PC-9 (cell line): Measurements from ENCODE around the gene CTCF. TPM values are rescaled to one million over a fixed set of nuclear protein-coding genes. Genes with fewer than 3 reads are reported as not detected.

ENCODE experiments used
- BruUV-seq: library from RNA; stranded (reverse); fragments of 400-500 nt; replicated peaks from 2 replicates; lab custom pipeline; 2021; lab: Mats Ljungman, UMichigan
- CTCF ChIA-PET: fragments of 300-600 bp; sonication (Branson Sonifier 250); formaldehyde crosslinking; loops from one replicate; lab custom pipeline; 2022; ENCODE audit warnings: antibody characterized with exemption; lab: Charles Lee
- POLR2A ChIA-PET: fragments of 300-600 bp; sonication (Branson Sonifier 250); formaldehyde crosslinking; loops from one replicate; lab custom pipeline; 2022; ENCODE audit warnings: antibody characterized with exemption; ENCODE audit not compliant: unreplicated experiment; lab: Charles Lee
- DNase-seq, 2 experiments: peaks; one replicate each; pipeline versions ENCODE4 v3.0.0 to v3.0.0-alpha.2; 2015 to 2022; ENCODE audit warnings: mixed read lengths in 1 of 2
- H2AFZ ChIP-seq: fragments of 200-600 bp; sonication (generic); 2 replicates; pipeline ENCODE4 v1.8.1; 2017; ENCODE audit warnings: antibody characterized with exemption
- H3F3A ChIP-seq: fragments of 200-600 bp; sonication (generic); 2 replicates; pipeline ENCODE4 v1.8.1; 2017; ENCODE audit warnings: antibody characterized with exemption, mild to moderate bottlenecking, low read depth; ENCODE audit not compliant: insufficient read depth
- H3K27ac ChIP-seq: fragments of 200-600 bp; sonication (generic); 2 replicates; pipeline ENCODE4 v1.6.1; 2016; ENCODE audit warnings: mixed run types
- H3K27me3 ChIP-seq: fragments of 200-600 bp; sonication (generic); 2 replicates; pipeline ENCODE4 v1.6.1; 2016; ENCODE audit warnings: low read depth, mixed run types; ENCODE audit not compliant: insufficient read depth
- H3K36me3 ChIP-seq: fragments of 200-600 bp; sonication (generic); 2 replicates; pipeline ENCODE4 v1.6.1; 2016; ENCODE audit warnings: low read depth, mixed run types
- H3K4me1 ChIP-seq: fragments of 200-600 bp; sonication (generic); replicated peaks from 2 replicates; pipeline ENCODE4 v1.6.1; 2016; ENCODE audit warnings: mixed run types; ENCODE audit not compliant: insufficient read depth
- H3K4me2 ChIP-seq: fragments of 200-600 bp; sonication (generic); 2 replicates; pipeline ENCODE4 v1.6.1; 2017; ENCODE audit warnings: mixed run types
- H3K4me3 ChIP-seq: fragments of 200-600 bp; sonication (generic); 2 replicates; pipeline ENCODE4 v1.6.1; 2016; ENCODE audit warnings: mixed run types
- H3K79me2 ChIP-seq: fragments of 200-600 bp; sonication (generic); 2 replicates; pipeline ENCODE4 v1.6.1; 2017; ENCODE audit warnings: low read depth, mixed run types
- H3K9me2 ChIP-seq: fragments of 200-600 bp; sonication (generic); 2 replicates; pipeline ENCODE4 v1.8.1; 2017; ENCODE audit warnings: mild to moderate bottlenecking; ENCODE audit not compliant: insufficient read depth
- H3K9me3 ChIP-seq: fragments of 200-600 bp; sonication (generic); 2 replicates; pipeline ENCODE4 v1.8.1; 2016; ENCODE audit warnings: low read depth; ENCODE audit not compliant: insufficient read depth
- H4K20me1 ChIP-seq: fragments of 200-600 bp; sonication (generic); 2 replicates; pipeline ENCODE4 v1.8.1; 2017; ENCODE audit not compliant: insufficient read depth
- EZH2 ChIP-seq: fragments of 200-600 bp; sonication (generic); IDR thresholded peaks from 2 replicates; pipeline ENCODE4 v1.8.0; 2017; ENCODE audit warnings: antibody characterized with exemption, low read depth
- intact Hi-C: fragments of 100-400 bp; cut with micrococcal nuclease; formaldehyde crosslinking; loops from one replicate; pipeline ENCODE4 v1.10.0; 2022; ENCODE audit not compliant: unreplicated experiment
- total RNA-seq: library from RNA; stranded (reverse); gene quantifications from 2 replicates; pipeline ENCODE4 v1.2.3, GENCODE V29; 2021
- TF ChIP-seq, protein P1 (sequence below): fragments of 200-600 bp; sonication (generic); conservative IDR thresholded peaks from 2 replicates; pipeline ENCODE4 v1.6.1; 2017; ENCODE audit warnings: mixed run types, antibody characterized with exemption, mild to moderate bottlenecking, moderate library complexity

Gene CTCF
- total RNA-seq, 1 experiment from 2014 or later: 39.0 TPM

DNA sequence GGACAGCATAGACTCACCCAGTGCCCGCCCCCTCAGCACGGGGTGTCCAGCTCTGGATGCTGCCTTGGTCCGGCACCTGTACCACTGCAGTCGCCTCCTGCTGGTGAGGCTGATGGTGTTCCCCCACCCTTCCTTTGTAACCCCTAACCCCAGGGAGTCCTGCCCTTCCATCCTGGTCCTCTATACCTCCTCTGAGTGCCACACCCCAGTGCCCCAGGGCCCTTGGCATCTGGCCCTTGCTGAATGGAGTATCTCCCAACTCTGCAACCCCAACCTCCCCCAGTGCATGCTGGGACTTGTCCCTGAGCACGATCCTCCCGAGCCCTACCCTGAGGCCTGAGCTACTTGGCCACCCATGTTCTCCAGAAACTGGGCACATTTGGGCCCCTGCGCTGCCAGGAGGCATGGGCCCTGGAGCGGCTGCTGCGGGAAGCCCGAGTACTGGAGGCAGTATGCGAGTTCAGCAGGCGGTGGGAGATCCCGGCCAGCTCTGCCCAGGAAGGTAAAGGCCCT is 17.9 kb upstream of the CTCF start:
- peaks cover 17% of the 10 kb centered on the region; the same call in 1 of the 2 replicates for H3F3A ChIP-seq
- no peak overlapping the region for H3K4me2 ChIP-seq
- no peaks in the 10 kb centered on the region for H3K36me3 ChIP-seq
- H3K9me3 ChIP-seq: no peaks in the 10 kb centered on the region
- intact Hi-C loops: no loop called here
- H3K27ac ChIP-seq: no peak overlapping the region
- no peak for TF ChIP-seq EZH2
- TF ChIP-seq, protein P1, sequence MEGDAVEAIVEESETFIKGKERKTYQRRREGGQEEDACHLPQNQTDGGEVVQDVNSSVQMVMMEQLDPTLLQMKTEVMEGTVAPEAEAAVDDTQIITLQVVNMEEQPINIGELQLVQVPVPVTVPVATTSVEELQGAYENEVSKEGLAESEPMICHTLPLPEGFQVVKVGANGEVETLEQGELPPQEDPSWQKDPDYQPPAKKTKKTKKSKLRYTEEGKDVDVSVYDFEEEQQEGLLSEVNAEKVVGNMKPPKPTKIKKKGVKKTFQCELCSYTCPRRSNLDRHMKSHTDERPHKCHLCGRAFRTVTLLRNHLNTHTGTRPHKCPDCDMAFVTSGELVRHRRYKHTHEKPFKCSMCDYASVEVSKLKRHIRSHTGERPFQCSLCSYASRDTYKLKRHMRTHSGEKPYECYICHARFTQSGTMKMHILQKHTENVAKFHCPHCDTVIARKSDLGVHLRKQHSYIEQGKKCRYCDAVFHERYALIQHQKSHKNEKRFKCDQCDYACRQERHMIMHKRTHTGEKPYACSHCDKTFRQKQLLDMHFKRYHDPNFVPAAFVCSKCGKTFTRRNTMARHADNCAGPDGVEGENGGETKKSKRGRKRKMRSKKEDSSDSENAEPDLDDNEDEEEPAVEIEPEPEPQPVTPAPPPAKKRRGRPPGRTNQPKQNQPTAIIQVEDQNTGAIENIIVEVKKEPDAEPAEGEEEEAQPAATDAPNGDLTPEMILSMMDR: no peak
- H3K79me2 ChIP-seq: no peaks in the 10 kb centered on the region
- H3K4me1 ChIP-seq: no peaks in the 10 kb centered on the region
- BruUV-seq: no TSS peak
- CTCF ChIA-PET: interaction anchor here (0.7 kb wide), 1 partner anchor 17 kb away, joined by 4 read pairs; no protein-coding TSS in a partner anchor
- H2AFZ ChIP-seq: no peak overlapping the region
- no peaks in the 10 kb centered on the region for H3K27me3 ChIP-seq
- no peaks in the 10 kb centered on the region for H3K9me2 ChIP-seq
- POLR2A ChIA-PET: no interaction called here
- H3K4me3 ChIP-seq: no peak overlapping the region
- no peak for DNase-seq
- 0 out of 2 replicates have a peak, but pooled peaks cover 2% of the 10 kb centered on the region for H4K20me1 ChIP-seq

DNA sequence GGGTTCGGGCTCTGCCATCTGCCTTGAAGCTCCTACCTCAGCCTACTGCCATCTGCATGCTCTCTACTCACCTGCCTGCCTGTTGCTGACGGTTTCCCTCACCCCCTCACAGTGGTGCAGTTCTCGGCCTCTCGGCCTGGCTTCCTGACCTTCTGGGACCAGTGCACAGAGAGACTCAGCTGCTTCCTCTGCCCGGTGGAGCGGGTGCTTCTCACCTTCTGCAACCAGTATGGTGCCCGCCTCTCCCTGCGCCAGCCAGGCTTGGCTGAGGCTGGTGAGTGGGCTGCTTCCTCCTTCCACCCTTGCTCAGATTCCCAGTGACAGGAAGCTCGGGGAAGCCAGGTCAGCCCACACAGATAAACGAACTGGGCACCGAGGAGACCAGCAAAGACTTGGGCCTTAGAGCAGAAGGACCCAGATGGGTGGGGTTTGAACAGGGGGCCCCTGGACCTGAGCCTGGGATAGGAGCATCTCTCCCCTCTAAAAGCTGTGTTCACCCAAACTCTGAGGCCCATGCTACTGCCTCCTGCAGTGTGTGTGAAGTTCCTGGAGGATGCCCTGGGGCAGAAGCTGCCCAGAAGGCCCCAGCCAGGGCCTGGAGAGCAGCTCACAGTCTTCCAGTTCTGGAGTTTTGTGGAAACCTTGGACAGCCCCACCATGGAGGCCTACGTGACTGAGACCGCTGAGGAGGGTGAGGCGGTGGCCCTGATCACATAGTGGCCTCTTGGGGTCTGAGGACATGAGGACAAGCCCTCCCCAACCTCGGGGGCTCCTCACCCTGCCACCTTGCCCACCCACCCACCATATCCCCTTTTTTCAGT is 17.3 kb upstream of the CTCF start:
- intact Hi-C loops: no loop called here
- no peaks in the 10 kb centered on the region for H3K9me3 ChIP-seq
- BruUV-seq: no TSS peak
- H3K4me2 ChIP-seq: no peak overlapping the region
- ChIA-PET POLR2A (no interaction called here), CTCF (interaction anchor here (0.6 to 0.7 kb wide), 2 partner anchors 17 to 495 kb away, joined by 3 to 4 read pairs; no protein-coding TSS in a partner anchor)
- no peaks in the 10 kb centered on the region for H3K36me3 ChIP-seq
- no peaks in the 10 kb centered on the region for H3K79me2 ChIP-seq
- no peak overlapping the region for H3K4me3 ChIP-seq
- H3K27me3 ChIP-seq: no peaks in the 10 kb centered on the region
- no peak for DNase-seq
- no peaks in the 10 kb centered on the region for H3K9me2 ChIP-seq
- TF ChIP-seq, protein P1: no peak
- no peak for TF ChIP-seq EZH2
- H3F3A ChIP-seq: peaks cover 17% of the 10 kb centered on the region; the same call in 1 of the 2 replicates
- no peaks in the 10 kb centered on the region for H3K4me1 ChIP-seq
- 0 out of 2 replicates have a peak, but pooled peaks cover 2% of the 10 kb centered on the region for H4K20me1 ChIP-seq
- H3K27ac ChIP-seq: no peak overlapping the region
- H2AFZ ChIP-seq: no peak overlapping the region

DNA sequence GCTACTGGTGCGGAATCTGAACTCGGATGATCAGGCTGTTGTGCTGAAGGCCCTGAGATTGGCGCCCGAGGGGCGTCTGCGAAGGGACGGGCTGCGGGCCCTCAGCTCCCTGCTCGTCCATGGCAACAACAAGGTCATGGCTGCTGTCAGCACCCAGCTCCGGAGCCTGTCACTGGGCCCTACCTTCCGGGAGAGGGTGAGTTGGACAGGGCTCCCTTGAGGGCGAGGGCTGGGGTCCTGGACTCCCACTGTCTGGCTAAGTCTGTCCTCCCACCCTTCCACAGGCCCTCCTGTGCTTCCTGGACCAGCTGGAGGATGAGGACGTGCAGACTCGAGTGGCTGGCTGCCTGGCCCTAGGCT is 16.7 kb upstream of the CTCF start:
- TF ChIP-seq, protein P1: no peak
- no peaks in the 10 kb centered on the region for H3K27me3 ChIP-seq
- no TSS peak for BruUV-seq
- ChIA-PET CTCF (interaction anchor here (0.6 kb wide), 1 partner anchor 495 kb away, joined by 3 read pairs; no protein-coding TSS in a partner anchor), POLR2A (no interaction called here)
- H3K4me2 ChIP-seq: no peak overlapping the region
- H3K27ac ChIP-seq: no peak overlapping the region
- H3K9me3 ChIP-seq: no peaks in the 10 kb centered on the region
- no peak overlapping the region for H2AFZ ChIP-seq
- H3K79me2 ChIP-seq: no peaks in the 10 kb centered on the region
- H3K4me3 ChIP-seq: no peak overlapping the region
- H3F3A ChIP-seq: peaks cover 17% of the 10 kb centered on the region; the same call in 1 of the 2 replicates
- no peaks in the 10 kb centered on the region for H3K4me1 ChIP-seq
- no peak for DNase-seq
- no peaks in the 10 kb centered on the region for H3K36me3 ChIP-seq
- intact Hi-C loops: loop anchor here (2.0 kb wide), 1 partner anchor 25 kb away; no protein-coding TSS in a partner anchor
- H3K9me2 ChIP-seq: no peaks in the 10 kb centered on the region
- H4K20me1 ChIP-seq: 0 out of 2 replicates have a peak, but pooled peaks cover 2% of the 10 kb centered on the region
